ENCODE results near the gene C10orf71. TPM values are rescaled to one million over a fixed set of nuclear protein-coding genes. Genes with fewer than 3 reads are reported as not detected.

C10orf71 gene
- total and polyA plus RNA-seq, 9 donors = 0.01 to 0.03 (median 0.03) TPM; not detected in 6

DNA sequence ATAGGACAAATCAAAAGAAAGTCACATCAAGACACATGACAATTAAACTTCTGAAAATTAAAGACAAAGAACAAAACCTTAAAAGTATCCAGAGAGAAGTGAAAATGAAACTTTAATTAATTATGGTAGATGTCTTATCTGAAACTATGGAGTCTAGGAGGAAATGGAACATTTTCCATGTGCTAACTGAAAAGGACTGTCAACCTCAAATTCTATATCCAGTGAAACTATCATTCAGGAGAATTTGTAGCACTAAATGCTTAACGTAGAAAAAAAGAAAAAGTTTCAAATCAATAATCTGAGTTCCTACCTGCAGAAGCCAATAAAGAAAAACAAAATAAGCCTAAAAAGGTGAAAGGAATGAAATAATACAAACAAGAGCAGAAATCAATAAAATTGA lies 33.1 kb upstream of the C10orf71 start:
- H3K27ac ChIP-seq = no peak overlapping the region
- no peak overlapping the region for H3K4me3 ChIP-seq
- no peaks in the 10 kb centered on the region for H3K36me3 ChIP-seq
- TF ChIP-seq, protein P1, sequence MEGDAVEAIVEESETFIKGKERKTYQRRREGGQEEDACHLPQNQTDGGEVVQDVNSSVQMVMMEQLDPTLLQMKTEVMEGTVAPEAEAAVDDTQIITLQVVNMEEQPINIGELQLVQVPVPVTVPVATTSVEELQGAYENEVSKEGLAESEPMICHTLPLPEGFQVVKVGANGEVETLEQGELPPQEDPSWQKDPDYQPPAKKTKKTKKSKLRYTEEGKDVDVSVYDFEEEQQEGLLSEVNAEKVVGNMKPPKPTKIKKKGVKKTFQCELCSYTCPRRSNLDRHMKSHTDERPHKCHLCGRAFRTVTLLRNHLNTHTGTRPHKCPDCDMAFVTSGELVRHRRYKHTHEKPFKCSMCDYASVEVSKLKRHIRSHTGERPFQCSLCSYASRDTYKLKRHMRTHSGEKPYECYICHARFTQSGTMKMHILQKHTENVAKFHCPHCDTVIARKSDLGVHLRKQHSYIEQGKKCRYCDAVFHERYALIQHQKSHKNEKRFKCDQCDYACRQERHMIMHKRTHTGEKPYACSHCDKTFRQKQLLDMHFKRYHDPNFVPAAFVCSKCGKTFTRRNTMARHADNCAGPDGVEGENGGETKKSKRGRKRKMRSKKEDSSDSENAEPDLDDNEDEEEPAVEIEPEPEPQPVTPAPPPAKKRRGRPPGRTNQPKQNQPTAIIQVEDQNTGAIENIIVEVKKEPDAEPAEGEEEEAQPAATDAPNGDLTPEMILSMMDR (IDR thresholded peaks at IDR 0.05) = no peak
- TF ChIP-seq EP300 (IDR thresholded peaks at IDR 0.05) (no peak), POLR2A (IDR thresholded peaks at IDR 0.05) (no peak)
- H3K27me3 ChIP-seq = no peaks in the 10 kb centered on the region
- no peaks in the 10 kb centered on the region for H3K4me1 ChIP-seq (ENCODE audit: insufficient read depth)
- WGBS, 3 donors = 94 to 97% (median 95%) methylated on average over 1 of the region's 1 CpG
- DNase-seq = no peak
- intact Hi-C loops (cut with DNase I) = no loop called here
- H3K9me3 ChIP-seq = no peaks in the 10 kb centered on the region

DNA sequence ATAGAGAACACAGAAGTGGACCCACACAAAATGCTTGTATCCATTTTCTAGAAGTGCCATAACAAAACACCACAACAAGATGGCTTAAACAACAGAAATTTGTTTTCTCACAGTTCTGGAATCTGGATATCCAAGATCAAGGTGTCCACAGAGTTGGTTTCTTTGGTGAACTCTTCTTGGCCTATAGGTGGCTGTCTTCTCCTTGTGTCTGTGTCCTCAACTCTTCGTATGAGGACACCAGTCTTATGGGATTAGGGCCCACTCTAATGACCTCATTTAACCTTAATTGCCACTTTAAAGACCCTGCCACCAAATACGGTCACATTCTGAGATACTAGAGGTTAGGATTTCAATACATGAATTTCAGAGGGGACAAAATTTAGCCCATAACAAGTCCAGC lies 30.8 kb upstream of the C10orf71 start:
- intact Hi-C loops (cut with DNase I) = no loop called here
- H3K27ac ChIP-seq = no peak overlapping the region
- DNase-seq = no peak
- H3K4me3 ChIP-seq = no peak overlapping the region
- TF ChIP-seq EP300 (IDR thresholded peaks at IDR 0.05) (no peak), POLR2A (IDR thresholded peaks at IDR 0.05) (no peak)
- TF ChIP-seq, protein P1 (IDR thresholded peaks at IDR 0.05) = no peak
- H3K9me3 ChIP-seq = no peaks in the 10 kb centered on the region
- no peaks in the 10 kb centered on the region for H3K4me1 ChIP-seq (ENCODE audit: insufficient read depth)
- no peaks in the 10 kb centered on the region for H3K36me3 ChIP-seq
- no peaks in the 10 kb centered on the region for H3K27me3 ChIP-seq
- WGBS, 3 donors = 61 to 66% (median 62%) methylated on average over 2 of the region's 2 CpGs

DNA sequence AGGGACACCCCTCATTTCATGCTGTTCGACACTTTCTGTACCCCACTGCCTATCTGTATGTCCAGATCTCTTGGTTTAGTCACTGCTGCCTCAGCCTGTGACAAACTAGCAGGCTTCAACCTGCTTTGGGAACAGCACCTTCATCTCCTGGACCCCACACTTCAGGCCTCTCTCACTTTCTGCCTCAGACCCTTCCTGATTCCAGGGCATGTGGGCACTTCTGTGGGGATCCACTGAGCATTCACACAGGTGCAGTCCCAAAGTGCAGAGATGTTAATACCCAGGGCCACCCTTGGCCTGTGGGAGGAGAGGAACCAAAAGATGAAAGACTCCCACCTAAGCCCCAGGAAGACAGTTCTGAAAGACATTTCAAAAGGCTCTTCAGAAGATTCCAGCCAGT lies 29.4 kb upstream of the C10orf71 start:
- intact Hi-C loops (cut with DNase I) = no loop called here
- TF ChIP-seq EP300 (IDR thresholded peaks at IDR 0.05) (no peak), POLR2A (IDR thresholded peaks at IDR 0.05) (no peak)
- TF ChIP-seq, protein P1 (IDR thresholded peaks at IDR 0.05) = no peak
- WGBS, 3 donors = 92 to 100% (median 92%) methylated on average over 1 of the region's 1 CpG

DNA sequence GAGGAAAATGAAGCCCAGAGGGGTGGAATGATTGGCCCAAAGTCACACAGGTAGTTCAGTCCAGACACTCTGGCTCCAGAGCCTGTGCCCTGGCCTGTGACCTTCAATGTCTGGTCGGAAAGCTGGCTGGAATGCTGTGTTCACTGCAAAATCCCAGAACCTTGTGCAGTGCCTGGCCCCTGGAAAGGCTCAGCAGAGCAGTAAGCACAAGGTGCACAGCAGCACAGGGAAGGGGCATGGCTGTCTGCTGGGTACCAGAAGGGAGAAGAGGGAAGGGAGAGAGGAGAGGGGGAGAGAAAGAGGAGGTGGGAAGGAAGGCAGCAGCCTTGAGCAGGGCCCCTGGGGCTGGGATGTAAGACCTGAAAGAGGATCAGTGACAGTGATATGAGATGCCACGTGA lies 28.4 kb upstream of the C10orf71 start:
- TF ChIP-seq, protein P1 (IDR thresholded peaks at IDR 0.05) = no peak
- TF ChIP-seq EP300 (IDR thresholded peaks at IDR 0.05) (no peak), POLR2A (IDR thresholded peaks at IDR 0.05) (no peak)
- Histone ChIP-seq H3K4me3 (no peak overlapping the region), H3K27ac (no peak overlapping the region), H3K36me3 (no peaks in the 10 kb centered on the region), H3K9me3 (no peaks in the 10 kb centered on the region), H3K27me3 (no peaks in the 10 kb centered on the region), H3K4me1 (ENCODE audit: insufficient read depth) (no peaks in the 10 kb centered on the region)
- no peak for DNase-seq
- WGBS, 3 donors = 32 to 50% (median 49%) methylated on average over 2 of the region's 2 CpGs
- intact Hi-C loops (cut with DNase I) = no loop called here

More for the DNA sequence above, 29.4 kb upstream of the C10orf71 start:
- DNase-seq = no peak
- no peaks in the 10 kb centered on the region for H3K4me1 ChIP-seq (ENCODE audit: insufficient read depth)
- H3K27ac ChIP-seq = no peak overlapping the region
- no peaks in the 10 kb centered on the region for H3K9me3 ChIP-seq
- H3K27me3 ChIP-seq = no peaks in the 10 kb centered on the region
- H3K36me3 ChIP-seq = no peaks in the 10 kb centered on the region
- no peak overlapping the region for H3K4me3 ChIP-seq
